HK-2 (cell line): Measurements from ENCODE around the gene LENG1.

Experiments
- DNase-seq: peaks from one replicate; pipeline ENCODE4 v3.0.0-alpha.2; 2018; ENCODE audit not compliant: unreplicated experiment

Gene LENG1

DNA sequence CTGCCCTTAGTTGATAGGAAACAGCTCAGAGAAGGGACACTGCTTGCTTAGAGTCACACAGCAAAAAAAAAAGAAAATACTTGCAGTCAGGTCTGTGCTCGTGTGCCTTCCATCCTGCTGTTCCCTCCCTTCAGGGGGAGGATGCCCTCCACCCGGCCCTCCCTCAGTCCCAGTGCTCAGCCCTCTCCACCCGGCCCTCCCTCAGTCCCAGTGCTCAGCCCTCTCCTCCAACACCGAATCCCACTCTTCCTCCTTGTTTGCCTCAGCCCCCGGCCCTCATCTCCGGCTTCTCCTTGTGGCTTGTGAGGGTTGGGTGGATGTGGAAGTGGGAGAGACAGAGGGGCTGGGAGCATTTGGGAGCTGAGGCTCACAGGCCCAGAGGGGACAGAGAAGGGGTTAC lies 49.9 kb downstream of the LENG1 start:
- DNase-seq, result no peak

DNA sequence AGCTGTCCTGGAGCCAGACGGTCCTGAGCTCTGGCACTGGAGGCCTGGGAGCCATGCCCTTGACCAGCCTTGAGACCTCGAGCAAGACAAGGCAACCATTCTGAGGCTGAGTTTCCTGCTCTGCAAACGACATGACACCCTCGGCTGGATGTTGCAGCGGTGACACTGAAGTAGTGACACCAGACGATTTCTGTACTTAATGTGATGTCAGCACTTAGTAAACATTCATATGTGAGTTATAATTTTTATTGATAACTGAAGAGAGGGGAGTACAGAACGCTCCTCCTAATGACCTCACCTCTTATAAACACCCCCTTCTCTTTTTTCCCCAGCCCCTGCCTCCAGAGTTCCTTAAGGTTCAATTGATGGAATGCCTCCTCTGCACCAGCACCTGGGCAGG lies 51.0 kb downstream of the LENG1 start:
- DNase-seq, result no peak

DNA sequence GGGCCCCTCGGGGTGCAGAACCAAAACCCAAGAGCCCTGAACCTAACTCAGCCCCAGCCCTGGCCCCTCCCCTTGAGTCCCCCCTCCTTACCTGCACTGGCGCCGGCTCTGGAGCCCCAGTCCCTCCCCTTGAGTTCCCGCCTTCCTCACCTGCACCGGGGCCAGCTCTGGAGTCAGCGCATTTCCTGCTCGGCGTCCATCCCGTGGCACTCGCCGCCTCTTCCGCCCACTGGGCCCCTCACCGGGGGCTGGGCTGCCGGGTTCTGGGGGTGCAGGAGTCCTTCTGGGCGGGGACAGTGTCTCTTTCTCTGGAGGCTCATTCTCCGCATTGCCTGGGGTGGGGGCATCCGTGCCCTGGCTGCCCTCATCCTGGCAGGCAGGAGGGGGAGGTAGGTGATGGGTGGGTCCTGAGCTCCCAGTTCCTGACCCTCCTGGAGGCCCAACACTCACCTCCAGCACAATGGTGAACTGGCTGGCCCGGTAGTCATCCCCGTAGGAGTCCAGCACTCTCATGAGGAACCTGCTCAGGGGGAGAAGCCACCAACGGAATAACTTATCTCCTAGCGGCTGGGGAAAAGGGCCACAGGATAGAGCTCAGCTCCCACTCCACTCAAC lies 51.5 kb downstream of the LENG1 start:
- no peak for DNase-seq

DNA sequence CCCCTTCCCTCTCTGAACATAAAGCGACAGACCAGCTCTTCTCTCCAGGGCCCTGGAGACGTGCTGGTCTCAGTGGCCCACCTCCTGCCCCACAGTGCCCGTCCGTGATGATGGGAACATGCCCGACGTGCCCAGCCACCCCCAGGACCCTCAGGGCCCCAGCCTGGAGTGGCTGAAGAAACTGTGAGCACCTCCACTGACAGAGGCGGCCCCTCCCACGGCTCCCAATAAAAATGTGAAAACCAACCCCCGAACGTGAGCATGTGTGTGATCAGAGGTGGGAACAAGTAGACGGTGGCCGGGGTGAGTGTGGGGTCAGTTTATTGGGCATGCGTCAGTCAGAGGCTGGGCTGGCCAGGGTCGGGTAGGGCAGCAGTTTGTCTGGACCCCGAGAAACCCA lies 52.8 kb downstream of the LENG1 start:
- DNase-seq, result no peak

DNA sequence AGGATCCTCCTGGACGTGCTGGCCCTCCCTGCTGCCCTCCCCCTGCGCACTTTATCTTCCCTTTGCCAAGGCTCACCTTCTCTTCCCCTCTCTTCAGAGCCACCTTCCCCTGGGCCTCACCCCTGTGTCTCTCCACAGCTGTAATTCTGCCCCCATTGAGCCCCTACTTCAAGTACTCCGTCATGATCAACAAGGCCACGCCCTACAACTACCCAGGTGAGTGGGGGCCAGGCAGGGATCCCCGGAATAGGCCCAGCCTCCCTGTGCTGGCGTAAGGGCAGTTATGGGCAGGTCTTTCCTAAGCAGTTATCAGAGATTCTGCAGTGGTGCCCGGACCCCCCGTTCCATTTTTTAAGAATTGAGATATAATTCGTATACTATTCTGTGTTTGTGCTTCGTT lies 53.7 kb downstream of the LENG1 start:
- no peak for DNase-seq
